ENCODE results near the gene TBX22. TPM values are rescaled to one million over a fixed set of nuclear protein-coding genes. Genes with fewer than 3 reads are reported as not detected.
A peak's percentile ranks its signal among the peaks of the same experiment; 100 is the strongest.

The TBX22 gene, protein sequence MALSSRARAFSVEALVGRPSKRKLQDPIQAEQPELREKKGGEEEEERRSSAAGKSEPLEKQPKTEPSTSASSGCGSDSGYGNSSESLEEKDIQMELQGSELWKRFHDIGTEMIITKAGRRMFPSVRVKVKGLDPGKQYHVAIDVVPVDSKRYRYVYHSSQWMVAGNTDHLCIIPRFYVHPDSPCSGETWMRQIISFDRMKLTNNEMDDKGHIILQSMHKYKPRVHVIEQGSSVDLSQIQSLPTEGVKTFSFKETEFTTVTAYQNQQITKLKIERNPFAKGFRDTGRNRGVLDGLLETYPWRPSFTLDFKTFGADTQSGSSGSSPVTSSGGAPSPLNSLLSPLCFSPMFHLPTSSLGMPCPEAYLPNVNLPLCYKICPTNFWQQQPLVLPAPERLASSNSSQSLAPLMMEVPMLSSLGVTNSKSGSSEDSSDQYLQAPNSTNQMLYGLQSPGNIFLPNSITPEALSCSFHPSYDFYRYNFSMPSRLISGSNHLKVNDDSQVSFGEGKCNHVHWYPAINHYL
- total RNA-seq, result not detected
- long read RNA-seq, result 0 reads

DNA sequence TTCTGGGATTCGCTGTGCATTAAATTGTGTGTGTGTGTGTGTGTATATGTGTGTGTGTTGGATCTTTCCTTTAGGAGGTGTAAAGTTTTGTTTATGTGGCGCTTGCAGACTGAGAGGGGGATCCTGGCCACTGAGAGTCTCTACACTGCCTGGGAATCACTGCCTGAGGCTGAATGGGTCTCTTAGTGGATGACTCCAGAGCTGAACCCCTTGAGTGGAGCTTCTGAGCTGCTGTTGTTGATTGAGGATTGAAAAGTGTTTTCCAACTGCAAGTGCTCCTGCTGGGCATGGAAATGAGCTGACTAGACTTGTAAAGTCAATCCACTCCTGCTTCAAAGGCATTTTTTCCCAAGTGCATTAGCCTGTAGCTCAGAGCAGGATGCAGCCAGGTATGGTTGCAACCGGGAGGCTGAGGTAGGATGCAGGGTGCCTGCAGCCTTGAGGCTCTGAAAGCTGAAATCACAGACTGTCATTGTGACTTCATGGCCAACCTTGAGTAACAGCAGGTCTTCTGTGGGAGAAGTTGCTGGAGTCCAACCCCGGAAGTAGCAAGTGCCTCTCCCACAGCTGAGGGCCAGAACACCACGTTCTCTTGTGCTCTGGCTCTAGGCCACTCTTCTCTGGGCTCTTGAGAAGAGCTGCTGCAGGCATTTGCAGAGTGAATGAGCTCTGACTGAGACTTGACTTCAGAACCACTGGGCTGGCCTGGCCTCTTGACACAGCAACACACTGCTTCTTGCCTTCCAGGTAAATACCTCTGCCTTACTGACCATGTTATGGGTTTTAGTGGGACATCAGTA is at the start of gene TBX22:
TSS of gene TBX22 (plus strand) at position 613 of the 800 bp plus-strand sequence. CDS start 7,517 bp downstream, outside the sequence.
- Histone ChIP-seq H3K4me1 (no peaks in the 10 kb centered on the region), H3K27me3 (ENCODE audit: low read depth) (no peaks in the 10 kb centered on the region), H3K9me3 (no peaks in the 10 kb centered on the region), H3K27ac (no peak within 1 kb of the TSS), H3K36me3 (no peaks in the 10 kb centered on the region), H3K4me3 (no peak within 1 kb of the TSS)
- no peak for DNase-seq
- TF ChIP-seq, protein P1, sequence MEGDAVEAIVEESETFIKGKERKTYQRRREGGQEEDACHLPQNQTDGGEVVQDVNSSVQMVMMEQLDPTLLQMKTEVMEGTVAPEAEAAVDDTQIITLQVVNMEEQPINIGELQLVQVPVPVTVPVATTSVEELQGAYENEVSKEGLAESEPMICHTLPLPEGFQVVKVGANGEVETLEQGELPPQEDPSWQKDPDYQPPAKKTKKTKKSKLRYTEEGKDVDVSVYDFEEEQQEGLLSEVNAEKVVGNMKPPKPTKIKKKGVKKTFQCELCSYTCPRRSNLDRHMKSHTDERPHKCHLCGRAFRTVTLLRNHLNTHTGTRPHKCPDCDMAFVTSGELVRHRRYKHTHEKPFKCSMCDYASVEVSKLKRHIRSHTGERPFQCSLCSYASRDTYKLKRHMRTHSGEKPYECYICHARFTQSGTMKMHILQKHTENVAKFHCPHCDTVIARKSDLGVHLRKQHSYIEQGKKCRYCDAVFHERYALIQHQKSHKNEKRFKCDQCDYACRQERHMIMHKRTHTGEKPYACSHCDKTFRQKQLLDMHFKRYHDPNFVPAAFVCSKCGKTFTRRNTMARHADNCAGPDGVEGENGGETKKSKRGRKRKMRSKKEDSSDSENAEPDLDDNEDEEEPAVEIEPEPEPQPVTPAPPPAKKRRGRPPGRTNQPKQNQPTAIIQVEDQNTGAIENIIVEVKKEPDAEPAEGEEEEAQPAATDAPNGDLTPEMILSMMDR (IDR thresholded peaks at IDR 0.05), result no peak
- ATAC-seq, result peak in 1 of 2 donors; percentile 14
- intact Hi-C loops (cut with DNase I), result no loop called here

DNA sequence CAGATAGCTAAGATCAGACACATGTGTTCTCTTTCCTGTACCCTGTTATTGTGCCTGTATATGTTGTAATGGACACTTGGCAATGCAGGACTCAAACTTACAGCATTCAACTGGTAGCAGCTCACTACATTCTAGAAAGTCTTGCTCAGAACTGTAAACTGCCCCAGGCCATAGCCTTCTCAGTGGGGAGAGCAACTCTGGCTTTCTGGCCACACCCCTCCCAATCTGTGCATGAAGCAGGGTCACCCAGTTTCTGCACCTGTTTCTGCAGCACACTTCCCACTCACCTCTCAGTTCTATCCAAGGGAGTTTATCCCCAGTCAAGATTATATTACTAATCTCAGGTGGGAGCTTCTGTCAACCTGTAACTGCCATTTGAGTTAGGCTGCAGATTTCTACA is 38.9 kb upstream of the TBX22 start:
- intact Hi-C loops (cut with DNase I), result no loop called here
- Histone ChIP-seq H3K27ac (no peak overlapping the region), H3K4me1 (no peaks in the 10 kb centered on the region), H3K36me3 (no peaks in the 10 kb centered on the region), H3K27me3 (ENCODE audit: low read depth) (no peaks in the 10 kb centered on the region), H3K4me3 (no peak overlapping the region), H3K9me3 (no peaks in the 10 kb centered on the region)
- no peak for ATAC-seq
- TF ChIP-seq, protein P1 (IDR thresholded peaks at IDR 0.05), result no peak
- DNase-seq, result no peak

DNA sequence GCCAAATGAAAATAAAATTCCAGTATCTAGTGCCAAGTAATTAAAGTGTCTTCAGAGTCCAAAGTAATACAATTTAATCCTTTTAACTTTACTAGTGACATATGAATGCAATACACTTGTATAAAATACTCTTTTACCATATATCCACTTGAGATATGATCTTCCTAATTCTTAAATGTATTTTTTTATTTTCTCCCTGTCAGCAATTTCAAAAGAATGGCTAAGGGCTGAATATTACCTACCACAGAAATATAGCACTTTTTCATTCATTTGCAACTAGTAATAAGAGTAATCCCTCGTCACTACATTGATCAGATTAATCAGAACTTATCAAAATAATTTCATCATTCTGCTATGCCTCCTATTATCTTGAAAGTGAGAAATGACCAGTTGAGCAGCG is 10.1 kb upstream of the TBX22 start:
- DNase-seq (no peak), ATAC-seq (no peak)
- H3K27me3 ChIP-seq (ENCODE audit: low read depth), result no peaks in the 10 kb centered on the region
- H3K27ac ChIP-seq, result no peak overlapping the region
- no peaks in the 10 kb centered on the region for H3K9me3 ChIP-seq
- H3K4me1 ChIP-seq, result no peaks in the 10 kb centered on the region
- intact Hi-C loops (cut with DNase I), result no loop called here
- no peaks in the 10 kb centered on the region for H3K36me3 ChIP-seq
- TF ChIP-seq, protein P1 (IDR thresholded peaks at IDR 0.05), result no peak
- H3K4me3 ChIP-seq, result no peak overlapping the region

DNA sequence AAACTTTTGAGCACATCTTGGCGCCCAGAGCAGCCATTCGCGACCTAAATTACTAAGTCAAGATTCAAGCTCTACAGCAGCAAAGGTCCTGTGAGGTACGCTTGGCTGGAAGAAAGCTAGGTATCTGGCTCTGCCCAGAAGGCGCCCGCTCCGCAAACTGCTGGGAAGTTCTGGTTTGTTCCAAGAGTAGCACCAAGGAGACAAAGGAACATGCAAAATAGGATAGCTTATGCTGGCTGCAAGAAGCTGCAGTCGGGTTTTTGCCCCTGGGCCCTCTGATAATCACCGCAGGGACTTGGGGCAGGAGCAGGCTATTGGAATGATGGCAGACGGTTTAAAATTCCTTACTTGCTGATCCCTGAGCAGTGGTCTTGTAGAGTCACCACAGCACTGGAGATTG is 3.0 kb upstream of the TBX22 start:
- DNase-seq (no peak), ATAC-seq (no peak)

DNA sequence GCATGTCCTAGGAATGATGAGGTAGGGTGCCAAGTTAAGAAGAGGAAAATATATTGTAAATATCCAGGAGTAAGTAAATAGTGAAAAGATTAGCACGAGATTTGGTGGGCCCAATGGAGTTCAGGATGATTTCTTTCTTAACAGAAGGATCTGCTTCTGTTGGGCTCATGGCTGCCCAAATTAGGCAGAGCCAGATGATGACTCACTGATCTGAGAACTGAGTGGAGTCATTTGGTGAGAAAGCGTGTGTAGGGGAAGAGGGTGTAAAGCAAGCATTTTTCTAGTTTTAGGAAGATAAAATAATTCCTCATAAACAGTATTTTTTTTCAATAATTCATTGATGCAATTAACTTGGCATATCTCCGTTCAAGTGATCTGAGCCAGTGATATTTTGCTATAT is 1.6 kb downstream of the TBX22 start:
- intact Hi-C loops (cut with DNase I), result no loop called here
- Histone ChIP-seq H3K4me3 (no peak overlapping the region), H3K27me3 (ENCODE audit: low read depth) (no peaks in the 10 kb centered on the region), H3K4me1 (no peaks in the 10 kb centered on the region), H3K9me3 (no peaks in the 10 kb centered on the region), H3K27ac (no peak overlapping the region), H3K36me3 (no peaks in the 10 kb centered on the region)
- ATAC-seq, result no peak
- DNase-seq, result no peak
- TF ChIP-seq, protein P1 (IDR thresholded peaks at IDR 0.05), result no peak

More for the DNA sequence above, 3.0 kb upstream of the TBX22 start:
- H3K9me3 ChIP-seq, result no peaks in the 10 kb centered on the region
- no peaks in the 10 kb centered on the region for H3K27me3 ChIP-seq (ENCODE audit: low read depth)
- H3K36me3 ChIP-seq, result no peaks in the 10 kb centered on the region
- H3K4me1 ChIP-seq, result no peaks in the 10 kb centered on the region
- intact Hi-C loops (cut with DNase I), result no loop called here
- TF ChIP-seq, protein P1 (IDR thresholded peaks at IDR 0.05), result no peak
- H3K4me3 ChIP-seq, result no peak overlapping the region
- no peak overlapping the region for H3K27ac ChIP-seq
